HG03045 (cell line): Measurements from ENCODE around the gene MORF4L2.

Experiments
- ATAC-seq: cut with Tn5 transposase; IDR thresholded peaks from one replicate; pipeline ENCODE4 v1.9.1; 2021; ENCODE audit warnings: mild to moderate bottlenecking, moderate library complexity; ENCODE audit not compliant: unreplicated experiment

The MORF4L2 gene

DNA sequence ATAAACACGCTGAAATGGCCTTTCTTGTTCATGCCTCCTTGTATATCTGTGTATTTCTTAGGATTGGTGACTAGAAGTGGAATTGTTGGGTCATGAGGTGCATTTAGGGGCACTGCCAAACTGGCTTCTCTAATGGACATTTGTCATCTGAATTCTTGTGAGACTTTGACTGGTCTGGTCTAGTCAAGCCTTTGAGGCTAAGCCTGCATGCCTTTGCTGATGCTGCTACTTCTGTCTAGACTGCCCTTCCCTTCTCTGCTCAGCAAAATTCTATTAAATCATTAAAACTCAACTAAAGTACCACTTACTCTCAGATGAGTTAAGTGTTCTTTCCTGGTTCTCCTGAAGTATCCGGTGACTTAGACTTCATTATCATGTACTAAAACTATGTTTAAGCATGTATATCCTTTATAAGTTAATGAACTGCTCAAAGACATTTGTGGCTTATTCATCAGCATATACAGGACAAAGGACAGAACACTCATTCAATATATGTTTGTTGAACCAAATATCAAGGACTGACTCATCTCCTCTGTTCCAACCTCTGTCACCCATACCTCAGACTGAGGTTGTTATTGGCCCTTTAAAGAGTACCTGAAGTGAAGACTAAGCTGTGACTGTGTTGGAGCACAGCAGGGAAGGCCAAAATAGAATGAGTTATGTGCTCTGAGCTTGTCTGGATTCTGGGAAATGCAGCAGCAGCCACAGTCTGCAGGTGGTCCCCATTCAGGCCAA is 48.7 kb downstream of the MORF4L2 start:
- no peak for ATAC-seq

DNA sequence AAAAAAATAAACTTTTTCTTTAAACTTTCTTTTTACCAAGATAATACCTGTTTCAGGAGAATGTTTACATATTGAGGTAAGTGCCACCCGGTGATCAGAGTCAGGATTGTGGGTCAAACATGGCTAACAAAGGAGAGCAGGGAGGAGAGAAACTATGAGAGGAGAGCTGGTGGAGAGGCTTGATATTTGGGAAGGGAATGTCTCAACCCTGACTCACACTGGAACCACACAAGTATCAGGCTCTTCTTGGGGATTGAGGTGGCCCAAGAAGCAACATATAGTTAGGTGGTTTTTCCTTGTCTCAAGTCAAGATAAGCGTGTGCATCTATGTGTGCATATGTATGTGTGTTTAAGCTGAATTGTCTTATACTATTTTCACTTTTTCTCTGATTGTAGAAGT is 51.1 kb downstream of the MORF4L2 start:
- ATAC-seq = no peak

DNA sequence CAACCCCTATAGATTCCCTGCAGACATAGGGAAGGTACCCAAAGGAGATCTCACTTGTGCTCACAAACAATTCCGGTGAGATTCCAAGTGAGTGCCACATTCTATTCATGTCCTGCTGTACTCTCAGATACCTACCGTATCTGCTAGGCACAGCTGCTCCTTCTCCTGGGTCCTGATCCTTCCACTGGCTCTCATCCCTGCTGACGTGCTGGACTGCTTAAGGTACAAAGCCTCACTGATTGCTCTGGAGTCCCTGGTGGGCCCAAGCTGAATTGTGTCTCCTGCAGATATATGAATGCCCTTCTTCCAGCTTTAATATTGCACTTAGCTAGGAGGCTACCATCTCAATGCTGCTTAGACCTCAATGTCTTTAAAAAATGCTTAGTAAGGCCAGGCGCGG is 55.4 kb downstream of the MORF4L2 start:
- ATAC-seq = no peak

DNA sequence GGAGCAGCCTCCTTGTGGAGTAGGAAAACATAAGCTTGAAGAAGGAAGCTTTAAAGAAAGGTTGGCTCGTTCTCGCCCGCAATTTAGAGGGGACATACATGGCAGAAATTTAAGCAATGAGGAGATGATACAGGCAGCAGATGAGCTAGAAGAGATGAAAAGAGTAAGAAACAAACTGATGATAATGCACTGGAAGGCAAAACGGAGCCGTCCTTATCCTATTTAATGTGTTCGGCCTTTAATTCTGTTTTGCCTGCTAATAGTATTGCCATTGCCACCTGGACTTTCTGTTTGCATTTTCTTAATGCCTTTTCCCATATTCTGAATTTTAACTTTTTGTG is 56.4 kb downstream of the MORF4L2 start:
- ATAC-seq = no peak

DNA sequence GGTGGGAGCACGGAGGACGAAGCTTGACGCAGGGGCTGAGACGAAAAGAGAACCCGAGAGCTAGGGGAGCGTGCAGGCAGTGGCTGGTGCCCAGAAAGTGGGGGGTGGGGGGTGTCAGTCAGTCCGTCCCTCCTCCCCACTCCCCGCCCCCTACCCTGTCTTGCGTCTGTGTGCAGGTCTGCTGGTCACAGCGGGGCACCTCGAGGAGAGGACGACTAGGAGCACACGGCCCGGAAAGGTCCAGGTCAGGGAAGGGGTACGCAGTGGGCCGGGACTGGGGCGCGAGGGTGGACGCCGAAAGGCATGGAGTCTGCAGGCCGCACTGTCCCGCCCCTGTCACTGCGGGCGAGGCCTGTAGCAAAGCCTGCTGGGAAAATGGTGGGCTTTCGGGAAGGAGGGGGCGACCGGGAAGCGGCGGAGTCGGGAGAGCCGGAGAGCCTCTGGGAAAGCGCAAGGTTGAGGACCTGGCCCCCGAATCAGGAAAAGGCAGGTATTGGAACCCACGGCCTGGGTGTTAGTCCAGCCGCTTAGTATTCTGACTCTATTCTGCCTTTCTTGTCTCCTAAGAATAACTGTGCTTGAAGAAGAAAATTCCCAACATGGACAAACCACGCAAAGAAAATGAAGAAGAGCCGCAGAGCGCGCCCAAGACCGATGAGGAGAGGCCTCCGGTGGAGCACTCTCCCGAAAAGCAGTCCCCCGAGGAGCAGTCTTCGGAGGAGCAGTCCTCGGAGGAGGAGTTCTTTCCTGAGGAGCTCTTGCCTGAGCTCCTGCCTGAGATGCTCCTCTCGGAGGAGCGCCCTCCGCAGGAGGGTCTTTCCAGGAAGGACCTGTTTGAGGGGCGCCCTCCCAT is 57.0 kb downstream of the MORF4L2 start:
- peak; percentile 46 for ATAC-seq

DNA sequence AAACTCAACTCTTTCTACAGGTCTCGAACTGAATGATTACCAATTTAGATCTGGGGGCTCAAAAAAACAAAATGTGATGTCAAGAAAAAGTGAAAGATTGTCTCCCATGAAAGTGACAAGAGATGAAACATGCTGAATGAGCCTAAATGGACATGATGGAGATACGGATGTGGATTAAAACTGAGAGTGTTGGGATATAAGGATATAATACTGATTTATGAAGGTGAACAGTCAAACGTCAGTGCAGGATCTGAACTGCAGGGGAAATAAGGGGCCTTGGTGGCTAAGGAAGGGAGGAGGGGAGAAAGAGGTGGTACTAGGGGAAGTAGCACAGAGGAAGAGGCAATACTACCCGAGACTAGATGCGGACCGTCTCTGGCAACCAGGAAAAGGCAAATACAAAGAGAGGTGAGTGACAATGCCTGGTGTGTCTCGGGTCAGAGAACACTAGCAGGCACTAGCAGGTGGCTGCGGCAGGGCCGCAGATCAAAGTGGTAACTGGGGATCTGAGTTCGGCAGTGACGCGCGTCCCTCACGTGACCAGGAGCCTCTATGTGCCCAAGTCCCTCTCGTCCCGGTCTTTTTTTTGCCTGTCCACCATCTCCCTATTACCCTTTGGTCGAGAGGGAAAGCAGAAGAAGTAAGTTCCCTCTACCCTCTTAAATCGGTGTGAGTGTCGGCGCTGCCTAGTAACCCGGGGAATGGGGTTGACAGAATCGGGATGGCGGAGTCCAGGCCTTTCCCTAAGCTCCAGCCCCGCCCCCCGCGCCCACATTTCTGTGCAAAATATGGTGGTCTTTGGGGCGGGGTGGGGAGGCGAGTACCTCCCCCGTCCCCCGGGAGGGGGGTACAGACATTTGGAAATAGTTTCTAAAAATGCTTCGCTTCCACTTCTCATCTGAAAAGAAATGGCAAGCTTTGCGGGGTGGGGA is 57.8 kb downstream of the MORF4L2 start, which contains the start of gene TCEAL1:
TCEAL1 (plus strand) TSS at position 590 of the 932 bp plus-strand sequence. CDS start 942 bp downstream, outside the sequence.
- peak; percentile 75 for ATAC-seq

DNA sequence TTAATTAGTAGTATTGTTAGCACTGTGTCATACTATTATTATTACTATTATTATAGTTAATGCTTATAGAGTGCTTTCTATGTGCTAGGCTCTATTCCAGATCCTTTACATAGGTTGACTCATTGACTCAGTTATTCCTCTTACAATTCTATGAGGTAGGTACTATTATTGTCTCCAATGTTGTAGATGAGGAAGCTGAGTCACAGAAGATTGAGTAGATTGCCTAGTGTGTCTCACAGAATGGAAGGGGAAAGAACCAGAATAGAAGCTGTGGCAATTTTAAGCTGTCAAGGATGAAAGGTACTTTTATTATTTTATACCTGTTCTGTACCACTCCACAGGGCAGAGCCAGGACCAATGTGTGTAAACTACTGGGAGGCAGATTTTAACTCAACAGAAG is 59.6 kb downstream of the MORF4L2 start:
- ATAC-seq = no peak
